Chondrocyte (in vitro differentiated cells): ENCODE data around the gene ZMYM1. TPM values are rescaled to one million over a fixed set of nuclear protein-coding genes. Genes with fewer than 3 reads are reported as not detected.
A peak's percentile ranks its signal among the peaks of the same experiment; 100 is the strongest.
"Not testable (repeated sequence)": the region's sequence is repeated elsewhere in the genome, so short reads cannot be mapped to it uniquely, and the experiment has no call there.

ENCODE experiments used
- DNase-seq: peaks from one replicate; pipeline ENCODE4 v3.0.0; 2021; ENCODE audit warnings: mixed read lengths, low spot score
- H3K27ac Mint-ChIP-seq: one replicate; pipeline ENCODE4 v1.8.0; 2021; ENCODE audit warnings: mild to moderate bottlenecking, moderate library complexity, mixed read lengths; ENCODE audit not compliant: unreplicated experiment
- H3K27me3 Mint-ChIP-seq: 2 replicates; pipeline ENCODE4 v1.8.0; 2021; ENCODE audit warnings: low read depth, mixed read lengths
- H3K36me3 Mint-ChIP-seq: 2 replicates; pipeline ENCODE4 v1.8.0; 2021; ENCODE audit warnings: low read depth, mixed read lengths
- H3K4me1 Mint-ChIP-seq: 2 replicates; pipeline ENCODE4 v1.8.0; 2021; ENCODE audit warnings: low read depth, mild to moderate bottlenecking, mixed read lengths
- H3K4me3 Mint-ChIP-seq: one replicate; pipeline ENCODE4 v1.8.0; 2021; ENCODE audit warnings: mild to moderate bottlenecking, moderate library complexity, mixed read lengths; ENCODE audit not compliant: unreplicated experiment
- H3K9me3 Mint-ChIP-seq: 2 replicates; pipeline ENCODE4 v1.8.0; 2021; ENCODE audit warnings: low read depth, mixed read lengths
- CTCF ChIP-seq: fragments of 200-600 bp; sonication (generic); IDR thresholded peaks from 2 replicates; pipeline ENCODE4 v1.5.0; 2021; ENCODE audit warnings: antibody characterized with exemption, mild to moderate bottlenecking, moderate library complexity
- total RNA-seq: library from RNA; stranded (reverse); gene quantifications from 3 replicates; pipeline ENCODE4 v1.2.1, GENCODE V29; 2021

Gene ZMYM1
- total RNA-seq, 1 donor from 2014 or later = 12.6 TPM

DNA sequence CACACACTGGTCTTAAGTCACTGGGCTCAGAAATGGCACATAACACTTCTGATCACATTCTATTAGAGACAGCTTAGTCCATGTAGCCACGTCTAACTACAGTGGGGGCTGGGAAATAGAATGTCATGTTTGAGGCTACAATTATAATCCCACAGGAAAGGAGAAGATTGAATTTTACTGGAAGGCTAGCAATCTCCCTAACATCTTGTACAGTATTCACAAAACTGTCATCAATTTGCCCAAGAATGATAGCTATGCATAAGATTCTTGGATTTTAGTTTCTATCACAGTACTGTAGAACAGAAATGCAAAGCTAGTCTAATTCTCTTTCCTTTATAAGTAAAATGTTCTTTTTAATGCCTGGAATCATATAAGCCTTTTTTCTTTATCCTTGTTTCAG is 34.8 kb upstream of the ZMYM1 start:
- Mint-ChIP-seq H3K36me3 (no peaks in the 10 kb centered on the region), H3K9me3 (no peaks in the 10 kb centered on the region), H3K4me1 (peaks cover 28% of the 10 kb centered on the region), H3K27me3 (no peaks in the 10 kb centered on the region), H3K4me3 (no peak overlapping the region), H3K27ac (peak overlapping the region; percentile 73)
- TF ChIP-seq CTCF = no peak
- no peak for DNase-seq

GRCh38 chr1:35046730-35047129 is 32.5 kb upstream of the ZMYM1 start:
- H3K4me3 Mint-ChIP-seq = no peak overlapping the region
- TF ChIP-seq CTCF = no peak
- H3K4me1 Mint-ChIP-seq = peaks cover 28% of the 10 kb centered on the region
- DNase-seq = no peak
- H3K36me3 Mint-ChIP-seq = no peaks in the 10 kb centered on the region
- H3K9me3 Mint-ChIP-seq = no peaks in the 10 kb centered on the region
- H3K27ac Mint-ChIP-seq = peak overlapping the region; percentile 99
- no peaks in the 10 kb centered on the region for H3K27me3 Mint-ChIP-seq

GRCh38 chr1:35047188-35047858 is 31.9 kb upstream of the ZMYM1 start:
- Mint-ChIP-seq H3K9me3 (no peaks in the 10 kb centered on the region), H3K27me3 (no peaks in the 10 kb centered on the region), H3K4me3 (peak overlapping the region; percentile 60), H3K36me3 (no peaks in the 10 kb centered on the region), H3K27ac (peak overlapping the region; percentile 99), H3K4me1 (peaks cover 28% of the 10 kb centered on the region)
- TF ChIP-seq CTCF = no peak
- no peak for DNase-seq

DNA sequence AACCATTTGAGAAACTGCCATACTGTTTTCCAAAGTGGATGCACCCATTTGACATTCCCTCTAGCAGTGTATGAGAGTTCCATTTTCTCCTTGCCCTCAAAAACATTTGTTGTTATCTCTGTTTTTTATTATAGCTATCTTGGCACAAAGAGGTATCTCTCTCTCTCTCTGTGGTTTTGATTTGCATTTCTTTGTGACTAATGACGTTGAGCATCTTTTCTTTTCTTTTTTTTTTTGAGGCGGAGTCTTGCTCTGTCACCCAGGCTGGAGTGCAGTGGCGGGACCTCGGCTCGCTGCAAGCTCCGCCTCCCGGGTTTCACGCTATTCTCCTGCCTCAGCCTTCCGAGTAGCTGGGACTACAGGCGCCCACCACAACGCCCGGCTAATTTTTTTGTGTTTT is 30.1 kb upstream of the ZMYM1 start:
- H3K36me3 Mint-ChIP-seq = no peaks in the 10 kb centered on the region
- no peaks in the 10 kb centered on the region for H3K9me3 Mint-ChIP-seq
- no peak for TF ChIP-seq CTCF
- DNase-seq = no peak
- H3K27me3 Mint-ChIP-seq = no peaks in the 10 kb centered on the region
- H3K4me1 Mint-ChIP-seq = peaks cover 20% of the 10 kb centered on the region
- no peak overlapping the region for H3K27ac Mint-ChIP-seq
- H3K4me3 Mint-ChIP-seq = no peak overlapping the region

GRCh38 chr1:35053433-35053832 is 25.8 kb upstream of the ZMYM1 start:
- no peak overlapping the region for H3K27ac Mint-ChIP-seq
- DNase-seq = no peak
- H3K36me3 Mint-ChIP-seq = peaks cover 5% of the 10 kb centered on the region
- peaks cover 12% of the 10 kb centered on the region for H3K9me3 Mint-ChIP-seq
- peaks cover 16% of the 10 kb centered on the region for H3K27me3 Mint-ChIP-seq
- TF ChIP-seq CTCF = no peak
- H3K4me1 Mint-ChIP-seq = no peaks in the 10 kb centered on the region
- H3K4me3 Mint-ChIP-seq = no peak overlapping the region

GRCh38 chr1:35054282-35054681 is 24.9 kb upstream of the ZMYM1 start:
- DNase-seq, H3K27ac Mint-ChIP-seq, H3K36me3 Mint-ChIP-seq, H3K4me1 Mint-ChIP-seq, H3K4me3 Mint-ChIP-seq: not testable (repeated sequence)
- peaks cover 17% of the 10 kb centered on the region for H3K27me3 Mint-ChIP-seq
- H3K9me3 Mint-ChIP-seq = peaks cover 13% of the 10 kb centered on the region

DNA sequence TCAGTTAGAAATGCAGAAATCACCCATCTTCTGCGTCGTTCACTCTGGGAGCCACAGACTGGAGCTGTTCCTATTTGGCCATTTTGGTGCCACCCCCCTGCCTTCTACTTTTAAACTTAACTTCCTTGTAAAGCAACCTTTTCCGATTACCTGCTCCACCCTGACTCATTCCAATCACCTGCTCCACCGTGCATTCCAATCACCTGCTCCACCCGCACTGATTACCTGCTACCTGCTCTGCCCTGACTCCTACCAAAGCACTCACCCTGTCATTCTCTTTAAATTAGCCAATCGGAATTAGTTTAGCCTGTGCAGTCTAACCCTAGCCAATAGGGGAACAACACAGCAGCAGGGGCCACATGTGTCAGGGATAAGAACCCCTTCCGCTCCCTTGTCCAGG is 20.9 kb upstream of the ZMYM1 start:
- not testable (repeated sequence) for H3K4me3 Mint-ChIP-seq

More for the DNA sequence above, 20.9 kb upstream of the ZMYM1 start:
- not testable (repeated sequence) for DNase-seq, H3K4me1 Mint-ChIP-seq, H3K27ac Mint-ChIP-seq, H3K36me3 Mint-ChIP-seq
- Mint-ChIP-seq H3K9me3 (peaks cover 16% of the 10 kb centered on the region), H3K27me3 (peaks cover 17% of the 10 kb centered on the region)
